ENCODE results near the gene CBARP.
A peak's percentile ranks its signal among the peaks of the same experiment; 100 is the strongest.
"Not testable (repeated sequence)": the region's sequence is repeated elsewhere in the genome, so short reads cannot be mapped to it uniquely, and the experiment has no call there.

Gene CBARP

DNA sequence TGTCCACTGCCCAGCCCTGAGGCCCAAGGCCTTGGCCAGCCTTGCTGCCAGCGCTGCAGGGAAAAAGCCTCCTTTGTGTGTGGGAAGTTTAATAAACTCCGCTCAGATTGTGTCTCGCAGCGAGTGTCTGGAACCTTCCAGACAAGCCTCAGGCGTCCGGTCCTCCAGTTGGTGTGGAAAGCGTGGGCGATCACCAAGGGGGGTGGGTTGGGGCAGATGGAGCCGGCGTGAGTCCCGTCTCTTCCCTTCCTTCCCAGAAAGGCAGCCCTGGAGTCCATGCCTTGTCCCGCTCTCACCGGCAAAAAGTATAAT lies 27.6 kb downstream of the CBARP start:
- H3K4me3 ChIP-seq (ENCODE audit: low read depth, low read length): no peak overlapping the region
- TF ChIP-seq, protein P1, sequence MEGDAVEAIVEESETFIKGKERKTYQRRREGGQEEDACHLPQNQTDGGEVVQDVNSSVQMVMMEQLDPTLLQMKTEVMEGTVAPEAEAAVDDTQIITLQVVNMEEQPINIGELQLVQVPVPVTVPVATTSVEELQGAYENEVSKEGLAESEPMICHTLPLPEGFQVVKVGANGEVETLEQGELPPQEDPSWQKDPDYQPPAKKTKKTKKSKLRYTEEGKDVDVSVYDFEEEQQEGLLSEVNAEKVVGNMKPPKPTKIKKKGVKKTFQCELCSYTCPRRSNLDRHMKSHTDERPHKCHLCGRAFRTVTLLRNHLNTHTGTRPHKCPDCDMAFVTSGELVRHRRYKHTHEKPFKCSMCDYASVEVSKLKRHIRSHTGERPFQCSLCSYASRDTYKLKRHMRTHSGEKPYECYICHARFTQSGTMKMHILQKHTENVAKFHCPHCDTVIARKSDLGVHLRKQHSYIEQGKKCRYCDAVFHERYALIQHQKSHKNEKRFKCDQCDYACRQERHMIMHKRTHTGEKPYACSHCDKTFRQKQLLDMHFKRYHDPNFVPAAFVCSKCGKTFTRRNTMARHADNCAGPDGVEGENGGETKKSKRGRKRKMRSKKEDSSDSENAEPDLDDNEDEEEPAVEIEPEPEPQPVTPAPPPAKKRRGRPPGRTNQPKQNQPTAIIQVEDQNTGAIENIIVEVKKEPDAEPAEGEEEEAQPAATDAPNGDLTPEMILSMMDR (IDR thresholded peaks at IDR 0.05; ENCODE audit: low read depth, low read length, missing control alignments): no peak
- no peak for DNase-seq (ENCODE audit: low read depth)

DNA sequence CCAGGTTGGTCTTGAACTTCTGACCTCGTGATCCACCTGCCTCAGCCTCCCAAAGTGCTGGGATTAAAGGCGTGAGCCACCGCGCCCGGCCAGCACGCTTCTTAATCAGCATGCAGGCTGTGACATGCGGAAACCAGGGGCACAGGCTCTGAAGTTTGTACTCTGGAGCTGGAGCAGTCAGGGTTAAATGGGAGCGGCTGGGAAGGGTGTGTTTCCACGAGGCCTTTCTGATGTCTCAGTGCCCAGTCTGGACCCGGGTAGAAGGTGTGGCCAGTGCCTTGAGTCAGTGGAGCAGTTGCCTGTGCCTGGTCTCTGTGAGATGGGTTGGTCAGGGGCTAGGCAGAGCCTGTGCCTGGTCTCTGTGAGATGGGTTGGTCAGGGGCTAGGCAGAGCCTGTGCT lies 29.0 kb downstream of the CBARP start:
- DNase-seq (ENCODE audit: low read depth); H3K4me3 ChIP-seq (ENCODE audit: low read depth, low read length): not testable (repeated sequence)

DNA sequence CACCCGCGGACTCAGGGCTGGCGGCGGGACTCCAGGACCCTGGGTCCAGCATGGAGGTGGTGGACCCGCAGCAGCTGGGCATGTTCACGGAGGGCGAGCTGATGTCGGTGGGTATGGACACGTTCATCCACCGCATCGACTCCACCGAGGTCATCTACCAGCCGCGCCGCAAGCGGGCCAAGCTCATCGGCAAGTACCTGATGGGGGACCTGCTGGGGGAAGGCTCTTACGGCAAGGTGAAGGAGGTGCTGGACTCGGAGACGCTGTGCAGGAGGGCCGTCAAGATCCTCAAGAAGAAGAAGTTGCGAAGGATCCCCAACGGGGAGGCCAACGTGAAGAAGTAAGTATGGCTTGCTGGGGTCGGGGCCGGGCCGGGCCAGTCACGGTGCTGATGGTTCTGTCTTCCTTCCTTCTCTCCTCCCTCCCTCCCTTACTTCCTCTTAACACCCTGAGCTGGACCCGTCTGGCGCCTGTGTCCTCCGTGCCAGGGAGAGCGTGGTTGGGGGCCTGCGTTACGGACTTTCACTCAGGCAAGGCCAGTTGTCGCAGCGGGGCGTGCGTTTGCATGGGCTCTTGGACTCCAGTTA lies 30.8 kb downstream of the CBARP start:
- DNase-seq (ENCODE audit: low read depth): no peak
- H3K4me3 ChIP-seq (ENCODE audit: low read depth, low read length): peak overlapping the region; percentile 82
- TF ChIP-seq, protein P1 (IDR thresholded peaks at IDR 0.05; ENCODE audit: low read depth, low read length, missing control alignments): no peak

DNA sequence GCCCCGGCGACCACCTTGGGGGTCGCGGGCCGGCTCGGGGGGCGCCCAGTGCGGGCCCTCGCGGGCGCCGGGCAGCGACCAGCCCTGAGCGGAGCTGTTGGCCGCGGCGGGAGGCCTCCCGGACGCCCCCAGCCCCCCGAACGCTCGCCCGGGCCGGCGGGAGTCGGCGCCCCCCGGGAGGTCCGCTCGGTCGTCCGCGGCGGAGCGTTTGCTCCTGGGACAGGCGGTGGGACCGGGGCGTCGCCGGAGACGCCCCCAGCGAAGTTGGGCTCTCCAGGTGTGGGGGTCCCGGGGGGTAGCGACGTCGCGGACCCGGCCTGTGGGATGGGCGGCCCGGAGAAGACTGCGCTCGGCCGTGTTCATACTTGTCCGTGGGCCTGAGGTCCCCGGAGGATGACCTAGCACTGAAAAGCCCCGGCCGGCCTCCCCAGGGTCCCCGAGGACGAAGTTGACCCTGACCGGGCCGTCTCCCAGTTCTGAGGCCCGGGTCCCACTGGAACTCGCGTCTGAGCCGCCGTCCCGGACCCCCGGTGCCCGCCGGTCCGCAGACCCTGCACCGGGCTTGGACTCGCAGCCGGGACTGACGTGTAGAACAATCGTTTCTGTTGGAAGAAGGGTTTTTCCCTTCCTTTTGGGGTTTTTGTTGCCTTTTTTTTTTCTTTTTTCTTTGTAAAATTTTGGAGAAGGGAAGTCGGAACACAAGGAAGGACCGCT lies 31.5 kb downstream of the CBARP start:
- DNase-seq (ENCODE audit: low read depth): no peak
- TF ChIP-seq, protein P1 (IDR thresholded peaks at IDR 0.05; ENCODE audit: low read depth, low read length, missing control alignments): no peak
- H3K4me3 ChIP-seq (ENCODE audit: low read depth, low read length): peak overlapping the region; percentile 82

DNA sequence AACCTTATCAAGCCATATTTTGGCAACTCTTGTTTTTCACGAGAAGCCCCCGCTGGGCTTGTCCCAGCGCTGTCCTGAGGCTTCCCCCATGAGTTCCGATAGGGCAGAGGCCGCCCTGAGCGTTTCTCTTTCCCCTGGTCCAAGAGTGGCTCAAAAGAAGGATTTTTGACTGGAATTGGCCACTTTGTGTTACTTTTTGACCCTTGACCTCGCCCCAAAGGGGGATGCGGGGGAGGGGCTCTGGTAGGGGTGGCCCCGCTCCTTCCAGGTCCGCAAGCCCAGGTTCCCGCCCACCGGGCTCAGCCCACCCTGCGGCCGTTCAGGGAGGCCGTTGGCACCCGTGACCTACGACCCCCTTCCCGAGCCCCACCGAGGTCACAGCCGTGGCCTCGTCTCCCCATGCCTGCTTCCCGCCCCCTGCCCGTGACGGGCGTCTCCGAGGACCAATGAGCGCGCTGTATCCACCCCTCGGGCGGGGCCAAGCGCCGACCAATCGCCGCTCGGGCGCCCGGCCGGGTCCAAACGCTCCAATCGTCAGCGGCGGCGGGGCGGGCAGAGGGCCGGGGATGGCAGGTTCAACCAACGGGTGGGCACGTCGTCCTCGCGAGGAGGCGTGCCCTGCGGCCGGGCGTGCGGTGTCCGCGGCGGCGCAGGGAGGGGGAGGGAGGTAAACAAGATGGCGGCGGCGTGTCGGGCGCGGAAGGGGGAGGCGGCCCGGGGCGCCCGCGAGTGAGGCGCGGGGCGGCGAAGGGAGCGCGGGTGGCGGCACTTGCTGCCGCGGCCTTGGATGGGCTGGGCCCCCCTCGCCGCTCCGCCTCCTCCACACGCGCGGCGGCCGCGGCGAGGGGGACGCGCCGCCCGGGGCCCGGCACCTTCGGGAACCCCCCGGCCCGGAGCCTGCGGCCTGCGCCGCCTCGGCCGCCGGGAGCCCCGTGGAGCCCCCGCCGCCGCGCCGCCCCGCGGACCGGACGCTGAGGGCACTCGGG lies 32.4 kb downstream of the CBARP start, which contains the start of gene STK11:
STK11 (plus strand) TSS at position 665 of the 986 bp plus-strand sequence. CDS start 1,136 bp downstream, outside the sequence.
- DNase-seq (ENCODE audit: low read depth): peak; percentile 80
- H3K4me3 ChIP-seq (ENCODE audit: low read depth, low read length): peak within 1 kb of the TSS; percentile 82
- TF ChIP-seq, protein P1 (IDR thresholded peaks at IDR 0.05; ENCODE audit: low read depth, low read length, missing control alignments): no peak

DNA sequence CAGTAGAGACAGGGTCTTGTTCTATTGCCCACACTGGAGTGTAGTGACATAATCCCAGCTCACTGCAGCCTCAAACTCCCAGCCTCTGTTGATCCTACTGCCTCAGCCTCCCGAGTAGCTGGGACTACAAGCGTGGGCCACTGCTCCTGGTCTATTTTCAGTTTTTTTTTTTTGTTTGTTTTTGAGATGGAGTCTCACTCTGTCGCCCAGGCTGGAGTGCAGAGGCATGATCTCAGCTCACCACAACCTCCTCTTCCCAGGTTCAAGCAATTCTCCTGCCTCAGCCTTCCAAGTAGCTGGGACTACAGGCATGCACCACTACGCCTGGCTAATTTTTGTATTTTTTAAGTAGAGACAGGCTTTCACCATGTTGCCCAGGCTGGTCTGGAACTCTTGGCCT lies 37.2 kb downstream of the CBARP start:
- H3K4me3 ChIP-seq (ENCODE audit: low read depth, low read length); DNase-seq (ENCODE audit: low read depth): not testable (repeated sequence)

DNA sequence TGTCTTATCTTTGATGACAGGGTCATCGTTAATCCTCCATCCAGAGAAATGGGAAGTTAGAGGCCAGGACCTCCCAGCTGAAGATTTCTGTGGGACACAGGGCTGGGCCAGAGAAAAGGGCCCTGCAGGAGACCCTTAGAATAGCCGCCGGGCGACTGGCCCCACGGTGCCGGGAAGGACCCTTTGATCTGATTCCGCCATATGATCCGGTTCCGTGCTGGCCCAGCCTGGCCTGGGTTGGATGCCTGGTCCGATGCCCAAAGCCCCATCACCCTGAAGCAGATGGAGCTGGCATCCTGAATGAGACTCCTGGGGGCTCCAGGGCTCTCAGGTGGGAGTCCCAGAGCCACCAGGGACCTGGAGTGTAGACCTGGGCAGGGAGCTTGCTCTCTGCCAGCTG lies 38.3 kb downstream of the CBARP start:
- no peak overlapping the region for H3K4me3 ChIP-seq (ENCODE audit: low read depth, low read length)
- DNase-seq (ENCODE audit: low read depth): no peak
- TF ChIP-seq, protein P1 (IDR thresholded peaks at IDR 0.05; ENCODE audit: low read depth, low read length, missing control alignments): no peak
